Common myeloid progenitor, CD34-positive (primary cell): Measurements from ENCODE around the gene CAPN5. TPM values are rescaled to one million over a fixed set of nuclear protein-coding genes. Genes with fewer than 3 reads are reported as not detected.
A peak's percentile ranks its signal among the peaks of the same experiment; 100 is the strongest.
"Not testable (repeated sequence)": the region's sequence is repeated elsewhere in the genome, so short reads cannot be mapped to it uniquely, and the experiment has no call there.

Experiments
- CTCF ChIA-PET: fragments of 350-600 bp; sonication (Branson Sonifier 250); formaldehyde crosslinking; loops from one replicate; lab custom pipeline; 2021; ENCODE audit warnings: antibody characterized with exemption; lab: Charles Lee
- POLR2A ChIA-PET: fragments of 350-600 bp; sonication (Branson Sonifier 250); formaldehyde crosslinking; loops from one replicate; lab custom pipeline; 2021; ENCODE audit warnings: antibody characterized with exemption; lab: Charles Lee
- DNase-seq, 3 donors: peaks; one replicate each; pipeline versions ENCODE4 v3.0.0 to v3.0.0-alpha.2; 2013
- H3K27ac ChIP-seq, 2 experiments: 1 replicate in 1 of 2; 2 replicates in 1 of 2; pipeline ENCODE4 v1.7.0; 2013; ENCODE audit warnings: inconsistent platforms in 2 of 2, low read length in 2 of 2, mild to moderate bottlenecking in 2 of 2, low read depth in 1 of 2, moderate library complexity in 1 of 2; ENCODE audit not compliant: severe bottlenecking in 2 of 2, insufficient read depth in 1 of 2, poor library complexity in 1 of 2
- H3K27me3 ChIP-seq, 5 experiments: replicated peaks in 2 of 5; 1 replicate in 3 of 5; 2 replicates in 2 of 5; pipeline versions ENCODE4 v1.6.1 to v1.7.0; 2013; ENCODE audit warnings: low read length in 4 of 5, mild to moderate bottlenecking in 2 of 5, moderate library complexity in 2 of 5, inconsistent platforms in 1 of 5; ENCODE audit not compliant: insufficient read depth in 5 of 5, control insufficient read depth in 4 of 5
- H3K36me3 ChIP-seq, 4 experiments: 1 replicate in 2 of 4; 2 replicates in 2 of 4; pipeline versions ENCODE4 v1.6.1 to v1.7.0; 2013; ENCODE audit warnings: low read length in 3 of 4, control low read depth in 1 of 4, mild to moderate bottlenecking in 1 of 4; ENCODE audit not compliant: control insufficient read depth in 4 of 4, insufficient read depth in 4 of 4
- H3K4me1 ChIP-seq, 4 experiments: 1 replicate in 3 of 4; 2 replicates in 1 of 4; pipeline versions ENCODE4 v1.6.1 to v1.7.1; 2013; ENCODE audit warnings: low read length in 3 of 4, mild to moderate bottlenecking in 3 of 4, control low read depth in 1 of 4, inconsistent platforms in 1 of 4, moderate library complexity in 1 of 4; ENCODE audit not compliant: control insufficient read depth in 4 of 4, insufficient read depth in 4 of 4; ENCODE audit errors: control extremely low read depth in 1 of 4
- H3K4me3 ChIP-seq, 7 experiments: 1 replicate in 4 of 7; 2 replicates in 3 of 7; pipeline versions ENCODE4 v1.5.1 to v1.7.0; 2013; ENCODE audit warnings: mild to moderate bottlenecking in 7 of 7, low read length in 6 of 7, moderate library complexity in 6 of 7, inconsistent platforms in 2 of 7, low read depth in 2 of 7, control low read depth in 1 of 7; ENCODE audit not compliant: insufficient read depth in 4 of 7, control insufficient read depth in 1 of 7; ENCODE audit errors: extremely low read depth in 1 of 7
- H3K9me3 ChIP-seq, 5 experiments: 1 replicate in 4 of 5; 2 replicates in 1 of 5; pipeline versions ENCODE4 v1.6.1 to v1.7.1; 2013; ENCODE audit warnings: low read length in 4 of 5, mild to moderate bottlenecking in 2 of 5, inconsistent platforms in 1 of 5, low read depth in 1 of 5, moderate library complexity in 1 of 5; ENCODE audit not compliant: control insufficient read depth in 4 of 5, insufficient read depth in 2 of 5; ENCODE audit errors: control extremely low read depth in 1 of 5
- WGBS: methylation state at CpG from one replicate; pipeline ENCODE4 v1.1.5; 2013; ENCODE audit not compliant: insufficient coverage; 5-methylcytosine and 5-hydroxymethylcytosine counted together
- polyA plus RNA-seq: library from polyadenylated mRNA; unstranded; fragments of 120-200 nt; gene quantifications from one replicate; pipeline ENCODE4 v1.2.1, GENCODE V29; 2013

The CAPN5 gene
- polyA plus RNA-seq = 0.61 TPM

DNA sequence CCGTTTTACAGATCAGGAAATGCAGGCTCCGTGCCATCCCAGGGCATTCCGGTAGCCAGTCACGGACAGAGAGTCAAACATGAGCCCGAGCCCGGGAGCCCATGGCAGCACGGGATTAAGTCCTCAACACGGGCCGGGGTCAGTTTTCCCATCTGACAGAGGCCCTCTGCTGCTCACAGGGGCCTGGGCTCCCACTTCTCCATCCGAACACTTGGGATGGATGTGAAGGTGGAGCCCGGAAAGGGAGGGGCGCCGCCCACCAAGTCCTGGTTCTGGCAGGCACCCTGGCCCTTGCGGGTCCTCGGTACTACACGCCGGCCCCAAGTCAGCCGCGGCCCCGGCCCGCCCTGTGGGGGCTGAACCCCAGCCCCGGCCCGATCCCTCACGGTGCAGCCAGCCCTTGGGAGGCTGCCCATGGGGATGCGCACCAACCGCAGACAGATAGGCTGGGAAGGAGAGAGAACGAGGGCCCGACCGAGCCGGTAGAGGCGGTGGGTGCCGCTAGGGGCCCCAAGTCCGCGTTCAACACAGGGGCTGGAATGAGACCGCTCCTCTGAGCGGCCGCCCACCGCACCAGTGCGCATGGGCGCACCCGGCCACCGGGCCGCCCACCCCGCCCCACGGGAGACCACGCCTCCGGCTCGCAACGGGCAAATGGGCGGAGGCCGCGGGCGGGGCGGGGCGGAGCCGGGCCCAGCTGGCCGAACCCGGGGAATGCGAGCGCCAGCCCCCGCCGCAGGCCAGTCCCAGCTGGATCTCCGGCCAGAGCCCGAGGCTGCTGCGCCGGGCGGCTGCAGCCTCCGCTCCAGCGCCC is at the start of gene CAPN5:
Gene CAPN5 (plus strand): TSS at position 743 of the 814 bp plus-strand sequence. CDS start 17,916 bp downstream, outside the sequence.
- no peak within 1 kb of the TSS for H3K27ac ChIP-seq
- 0% methylated on average over 63 of the region's 69 CpGs for WGBS
- POLR2A ChIA-PET = no interaction called here
- CTCF ChIA-PET = interaction anchor here (0.9 to 6.9 kb wide), 8 partner anchors 8 to 28 kb away, joined by 3 to 67 read pairs (median 5); no protein-coding TSS in a partner anchor
- peaks cover 4 to 14% (median 11%) of the 10 kb centered on the region in 4 experiments for H3K4me1 ChIP-seq
- peak; percentile 89 to 94 (median 92) for DNase-seq
- no peaks in the 10 kb centered on the region for H3K36me3 ChIP-seq
- H3K9me3 ChIP-seq = peaks cover 0 to 4% (median 0%) of the 10 kb centered on the region in 5 experiments
- H3K27me3 ChIP-seq = peaks cover 0 to 8% (median 4%) of the 10 kb centered on the region in 5 experiments
- H3K4me3 ChIP-seq = peak within 1 kb of the TSS; percentile 69 to 85 (median 70)

DNA sequence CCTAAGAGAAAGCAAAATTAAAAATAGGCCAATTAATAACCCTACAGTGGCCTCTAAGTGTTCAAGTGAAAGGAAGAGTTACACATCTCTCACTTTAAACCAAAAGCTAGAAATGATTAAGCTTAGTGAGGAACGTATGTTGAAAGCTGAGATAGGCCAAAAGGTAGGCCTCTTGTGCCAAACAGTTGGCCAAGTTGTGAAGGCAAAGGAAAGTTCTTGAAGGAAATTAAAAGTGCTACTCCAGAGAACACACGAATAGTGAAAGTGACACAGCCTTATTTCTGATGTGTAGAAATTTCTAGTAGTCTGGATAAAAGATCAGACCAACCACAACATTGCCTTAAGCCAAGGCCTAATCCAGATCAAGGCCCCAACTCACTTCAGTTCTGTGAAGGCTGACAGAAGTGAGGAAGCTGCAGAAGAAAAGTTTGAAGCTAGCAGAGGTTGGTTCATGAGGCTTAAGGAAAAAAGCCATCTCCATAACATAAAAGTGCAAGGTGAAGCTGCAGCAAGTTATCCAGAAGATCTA is 48.3 kb upstream of the CAPN5 start:
- H3K4me1 ChIP-seq, POLR2A ChIA-PET, DNase-seq, H3K4me3 ChIP-seq, H3K27me3 ChIP-seq, H3K9me3 ChIP-seq, H3K27ac ChIP-seq, H3K36me3 ChIP-seq: not testable (repeated sequence)
- CTCF ChIA-PET = interaction anchor here (0.9 to 1.2 kb wide), 2 partner anchors 8 to 21 kb away, joined by 3 to 4 read pairs; no protein-coding TSS in a partner anchor
- 100% methylated on average over 1 of the region's 2 CpGs for whole genome bisulfite sequencing

DNA sequence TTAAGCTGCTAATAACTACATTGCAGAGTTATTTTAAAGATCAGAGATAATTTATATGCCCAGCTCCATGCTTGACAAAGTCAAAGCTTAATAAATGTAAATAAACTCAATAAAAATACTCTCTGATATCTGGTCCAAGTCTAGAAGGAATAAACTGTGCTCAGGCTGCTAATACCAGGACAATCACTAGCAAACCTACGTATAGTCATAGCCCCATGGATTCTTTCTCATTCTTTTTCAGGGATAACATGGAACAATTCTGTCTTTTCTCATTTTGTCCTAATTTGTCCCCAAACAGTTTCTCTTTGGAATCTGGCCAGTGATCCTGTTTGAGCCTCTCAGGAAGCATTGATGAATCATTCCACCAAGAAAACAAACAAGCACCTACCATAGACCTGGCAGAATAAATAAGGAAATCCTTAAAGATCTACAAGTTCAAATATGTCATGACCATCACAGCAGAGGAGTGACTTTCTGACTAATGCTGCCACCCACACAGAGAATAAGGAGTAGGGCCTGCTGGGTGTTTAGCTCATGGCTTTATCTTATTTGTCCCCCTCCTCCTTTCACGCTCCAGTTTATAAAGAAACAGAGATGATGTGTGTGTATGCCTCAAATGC is 46.7 kb upstream of the CAPN5 start:
- Histone ChIP-seq H3K9me3 (no peaks in the 10 kb centered on the region), H3K36me3 (peaks cover 0 to 6% (median 3%) of the 10 kb centered on the region in 4 experiments), H3K4me3 (no peak overlapping the region), H3K27ac (peak overlapping the region in 1 of 2 experiments; percentile 9), H3K4me1 (no peaks in the 10 kb centered on the region), H3K27me3 (no peaks in the 10 kb centered on the region)
- 86% methylated on average over 1 of the region's 2 CpGs for WGBS
- no peak for DNase-seq
- ChIA-PET CTCF (interaction anchor here (1.1 to 1.6 kb wide), 4 partner anchors 11 to 100 kb away, joined by 3 to 5 read pairs (median 3); no protein-coding TSS in a partner anchor), POLR2A (no interaction called here)

DNA sequence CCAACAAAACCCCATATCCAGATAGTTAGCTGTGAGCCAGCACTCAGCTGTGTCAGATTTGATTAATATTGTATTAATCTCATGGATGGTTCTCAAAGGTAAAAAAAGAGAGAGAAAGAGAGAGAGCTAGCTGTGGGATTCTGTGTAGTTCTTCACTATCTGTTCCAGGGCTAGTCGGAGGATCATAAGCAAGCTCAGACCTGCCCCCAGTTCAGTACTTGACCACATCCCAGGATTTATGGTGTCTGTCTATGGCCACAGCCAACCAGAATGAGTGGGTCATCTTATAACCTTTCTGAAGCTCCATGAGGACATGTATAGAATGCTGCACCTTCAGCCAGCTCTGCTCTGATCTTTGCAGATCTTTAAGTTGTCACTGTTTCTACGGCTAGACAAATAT is 46.0 kb upstream of the CAPN5 start:
- WGBS = 100% methylated on average over 1 of the region's 2 CpGs
- CTCF ChIA-PET = interaction anchor here (1.1 to 1.6 kb wide), 4 partner anchors 10 to 101 kb away, joined by 3 to 5 read pairs (median 3); no protein-coding TSS in a partner anchor
- H3K27me3 ChIP-seq = no peaks in the 10 kb centered on the region
- no peak for DNase-seq
- H3K4me3 ChIP-seq = no peak overlapping the region
- peaks cover 0 to 6% (median 3%) of the 10 kb centered on the region in 4 experiments for H3K36me3 ChIP-seq
- POLR2A ChIA-PET = no interaction called here
- no peaks in the 10 kb centered on the region for H3K9me3 ChIP-seq
- peak overlapping the region in 1 of 2 experiments; percentile 9 for H3K27ac ChIP-seq
- no peaks in the 10 kb centered on the region for H3K4me1 ChIP-seq

DNA sequence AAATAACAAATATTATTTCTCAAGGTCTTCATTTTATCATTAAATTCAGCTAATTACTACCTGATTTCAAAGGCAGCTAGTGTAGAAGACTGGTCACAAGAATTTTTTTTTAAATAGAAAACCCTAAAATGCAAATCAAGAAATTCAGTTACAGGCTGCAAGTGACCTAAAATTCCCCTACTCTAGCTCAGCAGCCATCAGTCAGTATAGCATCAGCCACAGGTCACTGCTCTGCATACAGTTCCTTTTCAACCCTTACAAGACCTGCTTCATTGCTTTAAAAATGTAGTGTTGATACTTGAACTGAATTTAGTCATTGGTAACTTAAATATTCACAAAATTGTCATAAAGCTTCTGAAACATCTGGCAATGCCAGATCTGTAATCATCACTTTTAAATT is 42.0 kb upstream of the CAPN5 start:
- no peaks in the 10 kb centered on the region for H3K9me3 ChIP-seq
- no peaks in the 10 kb centered on the region for H3K4me1 ChIP-seq
- ChIA-PET POLR2A (no interaction called here), CTCF (interaction anchor here (0.6 to 1.3 kb wide), 4 partner anchors 11 to 46 kb away, joined by 3 read pairs; no protein-coding TSS in a partner anchor)
- H3K27me3 ChIP-seq = peaks cover 0 to 3% (median 0%) of the 10 kb centered on the region in 5 experiments
- H3K36me3 ChIP-seq = peaks cover 0 to 6% (median 1%) of the 10 kb centered on the region in 4 experiments
- no peak overlapping the region for H3K27ac ChIP-seq
- no peak overlapping the region for H3K4me3 ChIP-seq
- no peak for DNase-seq

DNA sequence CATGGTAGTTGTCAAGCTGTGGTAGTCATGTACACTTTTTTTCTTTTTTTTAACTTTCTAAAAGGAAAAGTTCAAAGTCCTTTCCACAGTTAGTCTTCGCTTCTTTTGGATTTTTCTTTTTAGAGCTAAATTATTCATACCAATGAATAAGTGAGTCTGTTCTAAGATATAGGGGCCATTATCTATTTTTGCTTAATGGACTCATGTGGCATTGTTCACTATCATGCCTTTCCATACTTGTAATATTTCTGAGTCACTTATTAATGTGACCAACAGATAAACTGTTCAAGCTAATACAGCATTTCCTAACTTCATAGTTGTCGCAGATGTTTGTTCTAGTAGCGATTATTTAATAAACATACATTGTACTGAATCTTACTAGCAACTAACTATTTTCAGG is 40.5 kb upstream of the CAPN5 start:
- Histone ChIP-seq H3K9me3 (no peaks in the 10 kb centered on the region), H3K4me1 (no peaks in the 10 kb centered on the region), H3K4me3 (no peak overlapping the region), H3K36me3 (peaks cover 0 to 3% (median under 1%) of the 10 kb centered on the region in 4 experiments), H3K27ac (no peak overlapping the region), H3K27me3 (peaks cover 0 to 7% (median 2%) of the 10 kb centered on the region in 5 experiments)
- WGBS = no CpG with 5 or more reads among the region's 3 CpGs
- DNase-seq = no peak
- ChIA-PET POLR2A (no interaction called here), CTCF (interaction anchor here (1.4 kb wide), 1 partner anchor 8 kb away, joined by 3 read pairs; no protein-coding TSS in a partner anchor)
